Neuronal stem cell (in vitro differentiated cells): Measurements from ENCODE around the gene PLCL2.
A peak's percentile ranks its signal among the peaks of the same experiment; 100 is the strongest.

Source experiments
- DNase-seq: peaks from one replicate; pipeline ENCODE4 v3.0.0-alpha.2; 2013; ENCODE audit warnings: low spot score
- H2AFZ ChIP-seq: one replicate; pipeline ENCODE4 v1.6.1; 2013; ENCODE audit warnings: mild to moderate bottlenecking, low read length, inconsistent platforms
- H2AK5ac ChIP-seq: 2 replicates; pipeline ENCODE4 v1.6.1; 2013; ENCODE audit warnings: low read depth, mild to moderate bottlenecking, inconsistent platforms, low read length, moderate library complexity, mixed read lengths
- H2BK120ac ChIP-seq: 2 replicates; pipeline ENCODE4 v1.6.1; 2013; ENCODE audit warnings: low read depth, mild to moderate bottlenecking, inconsistent platforms, low read length, moderate library complexity, mixed read lengths
- H2BK12ac ChIP-seq: one replicate; pipeline ENCODE4 v1.6.1; 2013; ENCODE audit warnings: low read length, inconsistent platforms
- H2BK15ac ChIP-seq: 2 replicates; pipeline ENCODE4 v1.6.1; 2013; ENCODE audit warnings: mild to moderate bottlenecking, low read length, inconsistent platforms, mixed read lengths
- H2BK5ac ChIP-seq: one replicate; pipeline ENCODE4 v1.6.1; 2013; ENCODE audit warnings: inconsistent platforms, mild to moderate bottlenecking, low read length, moderate library complexity
- H3K14ac ChIP-seq: one replicate; pipeline ENCODE4 v1.6.1; 2013; ENCODE audit warnings: low read length, inconsistent platforms
- H3K18ac ChIP-seq: 2 replicates; pipeline ENCODE4 v1.6.1; 2013; ENCODE audit warnings: low read length, inconsistent platforms
- H3K23ac ChIP-seq: 2 replicates; pipeline ENCODE4 v1.6.1; 2013; ENCODE audit warnings: low read depth, mild to moderate bottlenecking, mixed read lengths, low read length, inconsistent platforms; ENCODE audit not compliant: poor library complexity
- H3K27ac ChIP-seq: replicated peaks from 3 replicates; pipeline ENCODE4 v1.5.1; 2013; ENCODE audit warnings: low read length, inconsistent platforms
- H3K27me3 ChIP-seq, 3 experiments: 2 replicates each; pipeline ENCODE4 v1.6.1; 2013; ENCODE audit warnings: low read length in 3 of 3, mild to moderate bottlenecking in 2 of 3, inconsistent platforms in 1 of 3, low read depth in 1 of 3, mixed read lengths in 1 of 3, moderate library complexity in 1 of 3; ENCODE audit not compliant: control insufficient read depth in 3 of 3, insufficient read depth in 3 of 3
- H3K36me3 ChIP-seq, 2 donors: replicated peaks in 1 of 2; 2 replicates each; pipeline ENCODE4 v1.6.1; 2013; ENCODE audit warnings: low read length in 2 of 2; ENCODE audit not compliant: control insufficient read depth in 2 of 2, insufficient read depth in 2 of 2
- H3K4ac ChIP-seq: 2 replicates; pipeline ENCODE4 v1.6.1; 2013; ENCODE audit warnings: inconsistent platforms, mild to moderate bottlenecking, low read length, moderate library complexity
- H3K4me1 ChIP-seq, 2 donors: 1 replicate in 1 of 2; 2 replicates in 1 of 2; pipeline ENCODE4 v1.6.1; 2013; ENCODE audit warnings: low read length in 2 of 2, low read depth in 1 of 2; ENCODE audit not compliant: control insufficient read depth in 2 of 2, insufficient read depth in 1 of 2
- H3K4me2 ChIP-seq: one replicate; pipeline ENCODE4 v1.6.1; 2013; ENCODE audit warnings: mild to moderate bottlenecking, low read length, inconsistent platforms; ENCODE audit not compliant: insufficient read depth, poor library complexity, severe bottlenecking
- H3K4me3 ChIP-seq, 2 donors: 2 replicates each; pipeline ENCODE4 v1.5.1; 2013; ENCODE audit warnings: low read length in 2 of 2, mild to moderate bottlenecking in 2 of 2, inconsistent platforms in 1 of 2, moderate library complexity in 1 of 2
- H3K79me1 ChIP-seq: one replicate; pipeline ENCODE4 v1.6.1; 2013; ENCODE audit warnings: low read depth, mild to moderate bottlenecking, inconsistent platforms, low read length, moderate library complexity
- H3K9ac ChIP-seq: one replicate; pipeline ENCODE4 v1.6.1; 2013; ENCODE audit warnings: mild to moderate bottlenecking, low read depth, low read length, inconsistent platforms; ENCODE audit not compliant: poor library complexity
- H3K9me3 ChIP-seq, 2 donors: replicated peaks in 1 of 2; 2 replicates each; pipeline versions ENCODE3 to v1.6.1; 2013; ENCODE audit warnings: low read length in 2 of 2, mild to moderate bottlenecking in 2 of 2, inconsistent platforms in 1 of 2, low read depth in 1 of 2, mixed read lengths in 1 of 2, moderate library complexity in 1 of 2; ENCODE audit not compliant: control insufficient read depth in 2 of 2, insufficient read depth in 1 of 2
- H4K8ac ChIP-seq: one replicate; pipeline ENCODE4 v1.6.1; 2013; ENCODE audit warnings: low read depth, mild to moderate bottlenecking, inconsistent platforms, low read length, moderate library complexity
- H4K91ac ChIP-seq: one replicate; pipeline ENCODE4 v1.6.1; 2013; ENCODE audit warnings: low read length, low read depth, mild to moderate bottlenecking, inconsistent platforms; ENCODE audit not compliant: poor library complexity
- WGBS, 2 donors: extraction: QIAGEN DNeasy Blood & Tissue Kit; methylation state at CpG; one replicate each; pipeline ENCODE4 v1.1.7; 2013; ENCODE audit warnings: missing lambda C conversion rate in 2 of 2, mixed read lengths in 1 of 2; ENCODE audit not compliant: insufficient read length in 2 of 2, insufficient replicate concordance in 1 of 2; ENCODE audit errors: extremely low coverage in 2 of 2; 5-methylcytosine and 5-hydroxymethylcytosine counted together

Gene PLCL2

DNA sequence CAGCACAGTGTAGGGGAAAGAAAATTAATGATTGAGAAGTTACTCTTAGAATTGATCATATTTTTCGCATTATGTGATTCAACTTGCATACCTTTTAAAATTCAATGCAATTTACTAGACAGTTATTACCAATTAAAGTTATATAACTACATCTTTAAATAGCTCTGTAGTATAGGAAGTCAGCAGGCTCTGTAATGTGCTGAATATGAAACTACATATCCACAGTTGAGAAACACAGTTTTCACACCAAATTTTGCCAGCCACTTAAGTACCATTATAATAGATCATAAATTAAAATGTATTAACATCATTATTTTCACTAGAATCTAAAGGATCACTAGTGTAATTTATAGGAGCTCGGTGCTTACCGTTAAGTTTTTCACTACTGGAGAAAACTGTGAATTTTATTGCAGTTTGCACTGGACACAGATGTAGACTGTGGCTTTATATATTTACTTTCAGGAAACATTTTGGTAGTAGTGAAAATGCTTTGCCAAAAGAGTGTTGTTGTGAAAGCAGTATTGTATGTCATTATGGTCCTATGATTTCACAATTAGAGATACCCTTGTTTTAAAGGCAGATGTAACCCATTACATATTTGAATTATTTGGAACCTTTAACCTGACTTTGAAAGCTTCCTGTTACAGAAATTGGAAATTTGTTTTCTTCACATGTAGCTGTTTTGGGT, 113.6 kb downstream of the PLCL2 start:
- Histone ChIP-seq H3K79me1 (no peaks in the 10 kb centered on the region), H3K9me3 (peaks cover 0 to 2% of the 10 kb centered on the region in 2 donors), H3K4ac (no peak overlapping the region), H3K27me3 (no peaks in the 10 kb centered on the region), H2BK120ac (no peak overlapping the region), H2BK5ac (no peak overlapping the region), H3K27ac (no peak overlapping the region), H3K4me3 (no peak overlapping the region), H3K9ac (no peak overlapping the region), H2AFZ (no peak overlapping the region), H3K4me2 (no peak overlapping the region), H2AK5ac (no peak overlapping the region), H2BK12ac (no peak overlapping the region), H3K14ac (no peak overlapping the region), H3K4me1 (peaks cover 0 to 5% of the 10 kb centered on the region in 2 donors), H4K8ac (no peak overlapping the region), H3K36me3 (peaks cover 0 to 1% of the 10 kb centered on the region in 2 donors), H2BK15ac (no peak overlapping the region), H3K23ac (no peak overlapping the region), H3K18ac (no peak overlapping the region), H4K91ac (no peak overlapping the region)
- DNase-seq: no peak
- WGBS, 2 donors: no CpG with 5 or more reads among the region's 3 CpGs

DNA sequence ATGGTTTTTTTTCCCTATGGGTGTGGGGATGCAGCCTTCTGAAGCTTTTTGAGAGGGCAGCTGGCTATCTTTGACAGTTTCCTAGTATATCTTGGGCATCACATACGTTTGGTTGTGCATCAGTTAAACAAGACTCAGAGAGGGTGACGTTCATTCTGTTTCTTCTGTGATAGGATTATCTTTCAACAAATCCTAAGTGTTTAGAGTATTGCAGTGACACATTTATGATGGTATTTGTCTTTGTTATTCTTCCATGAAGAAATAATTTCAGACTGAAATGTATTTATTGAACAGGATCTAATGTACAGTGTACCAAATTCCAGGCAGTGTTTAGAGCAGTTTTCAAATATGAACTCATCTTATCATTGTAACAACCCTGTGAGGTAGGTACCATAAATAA, 114.4 kb downstream of the PLCL2 start:
- H3K4ac ChIP-seq: no peak overlapping the region
- H3K4me1 ChIP-seq: peaks cover 0 to 5% of the 10 kb centered on the region in 2 donors
- H3K14ac ChIP-seq: no peak overlapping the region
- peaks cover 0 to 3% of the 10 kb centered on the region in 2 donors for H3K9me3 ChIP-seq
- H2AK5ac ChIP-seq: no peak overlapping the region
- H2BK5ac ChIP-seq: no peak overlapping the region
- H2BK12ac ChIP-seq: no peak overlapping the region
- no peaks in the 10 kb centered on the region for H3K27me3 ChIP-seq
- no peak overlapping the region for H3K4me3 ChIP-seq
- no peaks in the 10 kb centered on the region for H3K79me1 ChIP-seq
- no peak overlapping the region for H3K27ac ChIP-seq
- H3K9ac ChIP-seq: no peak overlapping the region
- H4K91ac ChIP-seq: no peak overlapping the region
- no peak for DNase-seq
- no peak overlapping the region for H4K8ac ChIP-seq
- no peak overlapping the region for H3K23ac ChIP-seq
- no peak overlapping the region for H2BK120ac ChIP-seq
- no peak overlapping the region for H3K18ac ChIP-seq
- no peak overlapping the region for H3K4me2 ChIP-seq
- peaks cover 0 to 1% of the 10 kb centered on the region in 2 donors for H3K36me3 ChIP-seq
- H2AFZ ChIP-seq: no peak overlapping the region
- WGBS, 2 donors: no CpG with 5 or more reads among the region's 2 CpGs
- H2BK15ac ChIP-seq: no peak overlapping the region

DNA sequence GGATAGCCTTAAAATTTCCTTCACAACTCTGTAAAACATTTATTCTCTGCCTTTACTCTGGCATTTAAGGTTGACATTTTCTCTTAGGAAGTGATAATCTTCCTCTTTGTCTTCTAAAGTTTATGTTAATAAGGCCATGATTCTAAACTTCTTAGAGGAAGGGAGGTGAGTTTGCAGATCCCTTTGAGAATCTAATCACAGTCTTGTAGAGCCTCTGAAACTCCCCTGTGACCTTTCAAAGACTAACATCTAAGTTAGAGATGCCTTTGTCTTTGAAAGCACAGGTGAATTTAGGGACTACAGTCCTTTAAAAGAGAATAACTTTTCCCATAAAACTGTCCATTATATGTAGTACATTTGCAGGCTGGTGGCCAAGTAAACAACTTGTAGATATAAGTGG, 115.1 kb downstream of the PLCL2 start:
- Histone ChIP-seq H2AK5ac (no peak overlapping the region), H3K27ac (no peak overlapping the region), H3K18ac (no peak overlapping the region), H2BK15ac (no peak overlapping the region), H2AFZ (no peak overlapping the region), H2BK120ac (no peak overlapping the region), H3K9me3 (peaks cover 0 to 3% of the 10 kb centered on the region in 2 donors), H3K23ac (no peak overlapping the region), H3K27me3 (no peaks in the 10 kb centered on the region), H3K4me1 (peaks cover 0 to 3% of the 10 kb centered on the region in 2 donors), H3K14ac (no peak overlapping the region), H4K91ac (no peak overlapping the region), H3K4me3 (no peak overlapping the region), H3K36me3 (no peaks in the 10 kb centered on the region), H3K9ac (no peak overlapping the region), H2BK5ac (no peak overlapping the region), H2BK12ac (no peak overlapping the region), H3K79me1 (no peaks in the 10 kb centered on the region), H3K4me2 (no peak overlapping the region), H3K4ac (no peak overlapping the region), H4K8ac (no peak overlapping the region)
- no peak for DNase-seq

DNA sequence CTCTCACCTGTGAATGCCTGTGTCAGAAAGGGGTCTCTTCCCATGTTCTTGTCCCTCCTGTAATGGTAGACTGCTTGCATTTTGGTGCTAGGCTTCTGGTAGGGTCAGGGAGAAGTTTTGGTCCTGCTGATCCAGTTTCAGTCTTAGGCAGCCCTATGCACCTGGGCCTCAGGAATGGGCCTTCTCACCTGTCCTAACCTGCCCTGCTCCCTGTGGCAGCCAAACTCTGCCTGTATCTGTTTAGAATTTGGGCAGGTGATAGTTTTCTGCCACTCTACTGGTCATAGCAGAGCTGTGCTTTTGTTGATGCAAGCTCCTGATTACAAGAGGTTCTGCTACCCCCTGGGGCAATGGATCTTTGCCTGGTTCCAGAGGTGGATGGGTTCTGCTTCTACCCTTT, 118.7 kb downstream of the PLCL2 start:
- Histone ChIP-seq H3K9ac (no peak overlapping the region), H3K4ac (no peak overlapping the region), H2BK5ac (no peak overlapping the region), H2BK15ac (no peak overlapping the region), H3K18ac (no peak overlapping the region), H2AFZ (no peak overlapping the region), H3K9me3 (peaks cover 0 to 3% of the 10 kb centered on the region in 2 donors), H3K79me1 (no peaks in the 10 kb centered on the region), H3K36me3 (no peaks in the 10 kb centered on the region), H2BK12ac (no peak overlapping the region), H4K91ac (no peak overlapping the region), H3K4me1 (peaks cover 7 to 9% of the 10 kb centered on the region in 2 donors), H3K27me3 (no peaks in the 10 kb centered on the region), H3K23ac (no peak overlapping the region), H3K4me2 (no peak overlapping the region), H2BK120ac (no peak overlapping the region), H4K8ac (no peak overlapping the region), H3K4me3 (peak overlapping the region in 1 of 2 donors; percentile 40), H3K14ac (no peak overlapping the region), H2AK5ac (no peak overlapping the region), H3K27ac (no peak overlapping the region)
- DNase-seq: no peak
